DOHH2 (cell line): ENCODE measurements around the gene PCBP3.
"Not testable (repeated sequence)": the region's sequence is repeated elsewhere in the genome, so short reads cannot be mapped to it uniquely, and the experiment has no call there.

ENCODE experiments used
- H3F3A ChIP-seq: fragments of 200-600 bp; sonication (generic), shearing (Covaris generic); 2 replicates; pipeline ENCODE4 v1.6.0; 2016; ENCODE audit warnings: antibody characterized with exemption, mild to moderate bottlenecking; ENCODE audit not compliant: control insufficient read depth, insufficient read depth
- H3K27ac ChIP-seq: fragments of 200-600 bp; sonication (generic); 2 replicates; pipeline ENCODE4 v1.5.1; 2014; ENCODE audit warnings: low read depth, mild to moderate bottlenecking, low read length, moderate library complexity
- H3K27me3 ChIP-seq: fragments of 200-600 bp; sonication (generic); 2 replicates; pipeline ENCODE4 v1.6.1; 2014; ENCODE audit warnings: mild to moderate bottlenecking, low read length, mixed read lengths; ENCODE audit not compliant: control insufficient read depth
- H3K36me3 ChIP-seq: fragments of 200-600 bp; sonication (generic); 2 replicates; pipeline ENCODE4 v1.6.1; 2014; ENCODE audit warnings: mild to moderate bottlenecking, low read length, moderate library complexity, mixed read lengths; ENCODE audit not compliant: control insufficient read depth
- H3K4me1 ChIP-seq: fragments of 200-600 bp; sonication (generic); 2 replicates; pipeline ENCODE4 v1.6.1; 2014; ENCODE audit warnings: mild to moderate bottlenecking, low read length, mixed read lengths; ENCODE audit not compliant: control insufficient read depth
- H3K4me2 ChIP-seq: fragments of 200-600 bp; sonication (generic); 2 replicates; pipeline ENCODE4 v1.6.0; 2014; ENCODE audit warnings: mild to moderate bottlenecking, low read length, moderate library complexity
- H3K4me3 ChIP-seq: fragments of 200-600 bp; sonication (generic); 2 replicates; pipeline ENCODE4 v1.5.1; 2014; ENCODE audit warnings: mild to moderate bottlenecking, low read length, mixed read lengths
- H3K79me2 ChIP-seq: fragments of 200-600 bp; sonication (generic); 2 replicates; pipeline ENCODE4 v1.6.1; 2014; ENCODE audit warnings: mild to moderate bottlenecking, low read length, mixed read lengths; ENCODE audit not compliant: control insufficient read depth
- H3K9me2 ChIP-seq: fragments of 200-600 bp; sonication (generic); replicated peaks from 2 replicates; pipeline ENCODE4 v1.6.1; 2014; ENCODE audit warnings: mild to moderate bottlenecking, low read length, mixed read lengths; ENCODE audit not compliant: control insufficient read depth
- H3K9me3 ChIP-seq: fragments of 200-600 bp; sonication (generic); 2 replicates; pipeline ENCODE4 v1.6.1; 2014; ENCODE audit warnings: antibody characterized with exemption, low read length, mixed read lengths; ENCODE audit not compliant: control insufficient read depth, insufficient read depth
- H4K20me1 ChIP-seq: fragments of 200-600 bp; sonication (generic); 2 replicates; pipeline ENCODE4 v1.6.0; 2014; ENCODE audit warnings: low read depth, mild to moderate bottlenecking, antibody characterized with exemption, low read length, moderate library complexity; ENCODE audit not compliant: control insufficient read depth, insufficient read depth
- CTCF ChIP-seq: fragments of 200-600 bp; sonication (generic); IDR thresholded peaks from one replicate; pipeline ENCODE4 v1.5.1; 2014; ENCODE audit warnings: antibody characterized with exemption, mild to moderate bottlenecking, low read depth, low read length; ENCODE audit not compliant: poor library complexity, severe bottlenecking
- EZH2phosphoT487 ChIP-seq: fragments of 200-600 bp; sonication (generic); IDR thresholded peaks from 2 replicates; pipeline ENCODE4 v1.6.1; 2017; ENCODE audit warnings: borderline replicate concordance, mild to moderate bottlenecking, antibody characterized with exemption, low read length, moderate library complexity, mixed read lengths

PCBP3 gene

GRCh38 chr21:45957981-45958600 is 314.6 kb downstream of the PCBP3 start:
- Histone ChIP-seq H3K79me2 (no peaks in the 10 kb centered on the region), H3K9me2 (no peaks in the 10 kb centered on the region), H3K36me3 (no peaks in the 10 kb centered on the region), H3K27me3 (peaks cover 5% of the 10 kb centered on the region; the same call in 1 of the 2 replicates), H3K9me3 (0 out of 2 replicates have a peak, but pooled peaks cover 6% of the 10 kb centered on the region), H3K4me3 (no peak overlapping the region), H3K4me1 (no peaks in the 10 kb centered on the region), H3K4me2 (no peak overlapping the region), H4K20me1 (no peaks in the 10 kb centered on the region), H3F3A (no peaks in the 10 kb centered on the region), H3K27ac (no peak overlapping the region)
- no peak for TF ChIP-seq EZH2phosphoT487
- no peak for TF ChIP-seq CTCF

GRCh38 chr21:45959182-45959581 is 315.7 kb downstream of the PCBP3 start:
- Histone ChIP-seq H3K27me3 (peaks cover 5% of the 10 kb centered on the region; the same call in 1 of the 2 replicates), H3K9me2 (no peaks in the 10 kb centered on the region), H3F3A (no peaks in the 10 kb centered on the region)

GRCh38 chr21:45959779-45960390 is 316.4 kb downstream of the PCBP3 start:
- H3K9me3 ChIP-seq: 0 out of 2 replicates have a peak, but pooled peaks cover 6% of the 10 kb centered on the region
- H3K4me2 ChIP-seq: no peak overlapping the region
- H4K20me1 ChIP-seq: no peaks in the 10 kb centered on the region
- H3K79me2 ChIP-seq: no peaks in the 10 kb centered on the region
- no peak overlapping the region for H3K4me3 ChIP-seq
- TF ChIP-seq CTCF (no peak), EZH2phosphoT487 (no peak)
- H3F3A ChIP-seq: no peaks in the 10 kb centered on the region
- no peaks in the 10 kb centered on the region for H3K36me3 ChIP-seq
- peaks cover 5% of the 10 kb centered on the region; the same call in 1 of the 2 replicates for H3K27me3 ChIP-seq
- no peak overlapping the region for H3K27ac ChIP-seq
- H3K4me1 ChIP-seq: no peaks in the 10 kb centered on the region
- no peaks in the 10 kb centered on the region for H3K9me2 ChIP-seq

More at GRCh38 chr21:45959182-45959581, 315.7 kb downstream of the PCBP3 start:
- no peak overlapping the region for H3K4me3 ChIP-seq
- TF ChIP-seq CTCF (no peak), EZH2phosphoT487 (no peak)
- 0 out of 2 replicates have a peak, but pooled peaks cover 6% of the 10 kb centered on the region for H3K9me3 ChIP-seq
- H4K20me1 ChIP-seq: no peaks in the 10 kb centered on the region
- no peaks in the 10 kb centered on the region for H3K36me3 ChIP-seq
- no peak overlapping the region for H3K27ac ChIP-seq
- H3K4me2 ChIP-seq: no peak overlapping the region
- no peaks in the 10 kb centered on the region for H3K4me1 ChIP-seq
- H3K79me2 ChIP-seq: no peaks in the 10 kb centered on the region

GRCh38 chr21:45961408-45961807 is 317.9 kb downstream of the PCBP3 start:
- not testable (repeated sequence) for H3K79me2 ChIP-seq, H3K27ac ChIP-seq, H4K20me1 ChIP-seq, H3K4me3 ChIP-seq, H3K9me2 ChIP-seq, H3K4me1 ChIP-seq, H3K4me2 ChIP-seq, H3K9me3 ChIP-seq, H3F3A ChIP-seq, H3K36me3 ChIP-seq, H3K27me3 ChIP-seq
